GM19035 (cell line): Measurements from ENCODE around the gene AK4.
"Not testable (repeated sequence)": the region's sequence is repeated elsewhere in the genome, so short reads cannot be mapped to it uniquely, and the experiment has no call there.

Source experiments
- ATAC-seq: cut with Tn5 transposase; IDR thresholded peaks from one replicate; pipeline ENCODE4 v1.9.1; 2021; ENCODE audit not compliant: unreplicated experiment

Gene AK4

DNA sequence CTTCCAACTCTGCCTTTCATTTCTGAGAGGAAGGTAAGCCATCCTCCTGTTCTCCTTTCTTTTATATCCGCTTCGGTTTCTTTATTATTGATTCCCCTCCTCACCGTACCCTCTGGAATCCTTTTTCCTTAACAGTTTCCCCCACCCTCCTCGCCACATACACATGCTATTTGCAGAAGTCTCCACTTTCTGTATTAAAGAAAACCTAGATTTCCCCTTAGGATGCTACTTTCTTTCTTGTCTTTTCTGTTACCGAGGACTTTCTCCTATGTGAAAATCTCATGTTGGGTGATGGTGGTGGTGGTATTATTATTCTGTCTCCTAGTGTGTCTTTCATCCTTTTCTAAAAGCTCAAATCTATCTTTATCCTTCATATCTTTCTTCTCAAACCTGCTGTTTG lies 62.3 kb downstream of the AK4 start:
- no peak for ATAC-seq

DNA sequence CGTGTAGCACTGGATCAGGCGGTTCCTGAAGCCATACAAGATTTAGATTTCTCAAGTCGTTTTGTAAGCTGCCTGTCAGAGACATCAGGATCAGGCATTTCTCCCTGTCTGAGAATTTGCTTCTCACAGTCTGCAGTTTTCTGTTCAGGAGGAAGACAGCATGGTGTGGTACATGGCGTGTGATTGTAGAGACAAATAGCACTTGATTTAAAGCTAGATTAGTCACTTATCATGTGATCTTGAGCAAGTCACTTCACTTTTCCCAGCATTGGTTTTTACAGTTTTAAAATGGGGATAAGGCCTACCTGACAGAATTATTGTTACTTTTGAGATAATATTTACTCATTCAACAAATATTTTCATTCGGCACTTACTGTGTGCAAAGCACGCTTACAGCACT lies 63.3 kb downstream of the AK4 start:
- no peak for ATAC-seq

DNA sequence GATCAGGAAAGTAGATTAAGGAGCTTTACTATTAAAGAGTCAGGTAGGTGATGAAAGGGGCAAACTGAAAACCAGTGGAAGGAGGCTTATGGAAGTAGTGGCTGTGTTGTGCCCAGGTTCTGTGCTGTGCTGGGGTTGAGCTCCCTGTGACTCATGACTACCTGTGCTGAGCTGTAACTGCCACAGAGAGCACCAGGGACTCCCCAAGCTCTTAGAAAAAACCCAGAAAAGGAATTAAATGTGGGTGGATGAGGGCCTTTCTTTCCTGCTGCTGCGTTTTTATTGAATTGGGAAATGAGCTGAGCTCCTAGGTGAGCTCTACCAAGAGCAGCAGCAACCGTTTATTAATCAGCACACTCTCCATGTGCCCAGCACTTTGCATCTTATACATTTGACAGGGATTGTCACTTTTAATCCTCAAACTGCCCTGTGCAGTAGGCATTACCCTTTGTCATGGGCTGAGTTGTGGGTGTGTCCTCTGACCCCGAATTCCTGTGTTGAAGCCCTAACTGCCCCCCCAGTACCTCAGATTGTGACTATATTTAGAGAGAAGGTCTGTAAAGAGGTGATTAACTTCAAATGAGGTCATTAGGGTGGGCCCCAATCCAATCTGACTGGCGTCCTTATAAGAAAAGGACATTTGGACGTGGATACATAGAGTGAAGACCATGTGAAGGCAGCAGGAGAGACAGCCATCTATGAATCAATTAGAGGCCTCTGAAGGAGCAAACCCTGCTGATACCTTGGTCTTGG lies 65.4 kb downstream of the AK4 start:
- ATAC-seq: no peak

DNA sequence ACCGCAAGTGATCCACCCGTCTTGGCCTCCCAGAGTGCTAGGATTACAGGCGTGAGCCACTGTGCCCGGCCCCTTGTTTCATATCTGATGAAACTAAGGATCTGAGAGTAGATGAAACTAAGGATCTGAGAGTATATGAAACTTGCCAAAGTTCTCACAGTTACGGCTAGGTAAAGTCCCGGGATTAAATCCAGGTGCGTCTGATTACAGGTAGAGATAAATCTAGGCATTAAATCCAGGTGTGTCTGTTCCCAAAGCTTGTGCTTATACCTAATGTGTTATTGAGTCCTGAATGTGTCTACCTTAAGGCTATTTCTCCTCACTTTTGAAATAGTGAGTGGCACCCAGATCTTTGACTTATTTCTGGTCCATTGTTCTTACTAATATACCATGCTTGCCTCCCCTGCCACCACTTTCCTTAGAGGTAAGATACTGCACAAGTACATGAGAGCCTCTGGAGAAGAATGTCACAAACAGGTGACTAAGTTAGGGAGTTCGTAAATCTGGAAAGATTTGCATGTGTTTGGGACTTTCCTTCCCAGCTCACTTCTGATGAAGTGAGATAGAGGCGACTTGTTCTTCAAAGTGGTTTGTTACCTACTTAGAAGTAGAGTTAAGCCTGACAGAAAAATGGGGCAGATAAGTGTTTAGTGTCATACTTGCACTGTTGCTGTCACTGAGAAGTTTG lies 66.5 kb downstream of the AK4 start:
- no peak for ATAC-seq

DNA sequence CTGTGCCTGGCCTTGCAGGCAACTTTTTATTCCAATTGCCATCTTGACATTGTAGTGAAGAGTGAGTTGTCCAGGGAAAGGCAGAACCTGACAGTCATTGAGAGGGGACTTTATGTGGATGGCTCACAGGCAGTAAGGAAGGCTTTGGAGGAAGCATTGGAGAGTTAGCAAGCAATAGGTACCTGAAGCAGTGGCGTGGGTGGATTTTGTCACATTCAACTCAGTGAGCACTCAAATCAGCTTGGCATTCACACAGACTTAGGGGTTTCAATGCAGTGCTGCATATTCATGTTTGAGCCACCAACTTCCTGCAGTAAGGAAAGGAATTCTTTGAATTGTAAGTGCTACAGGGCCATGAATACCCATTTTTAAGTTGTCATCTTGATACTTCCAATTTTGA lies 69.0 kb downstream of the AK4 start:
- no peak for ATAC-seq

DNA sequence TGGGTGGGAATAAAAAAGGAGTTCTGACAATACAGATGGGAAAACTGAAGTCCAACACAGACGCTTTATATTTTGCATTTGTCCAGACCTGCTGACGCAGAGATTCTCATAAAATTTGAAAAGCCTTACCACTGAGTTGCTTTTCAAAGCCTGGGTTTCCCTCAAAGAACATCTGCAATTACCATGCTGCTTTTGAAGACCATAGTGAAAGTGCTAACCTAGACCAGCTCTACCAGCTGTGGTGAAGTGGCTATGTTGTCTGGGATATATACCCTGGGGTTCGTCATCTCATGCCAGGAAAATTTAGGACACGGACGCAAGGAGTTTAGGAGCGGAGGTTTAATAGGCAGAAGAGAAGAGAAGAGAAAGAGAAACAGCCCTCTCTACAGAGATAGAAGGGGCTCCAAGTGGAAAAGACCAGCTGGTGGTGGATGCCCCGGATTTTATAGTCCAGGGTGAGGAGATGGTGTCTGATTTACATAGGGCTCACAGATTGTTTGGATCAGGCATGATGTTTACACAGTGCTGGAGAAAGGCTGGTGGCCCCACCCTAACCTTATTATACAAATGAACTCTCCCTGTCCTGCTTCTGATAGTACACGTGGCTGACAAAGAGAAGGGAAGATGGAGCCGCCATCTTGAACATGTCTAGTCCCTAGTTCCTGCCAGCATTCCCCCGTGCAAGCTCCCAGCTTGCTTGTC lies 73.8 kb downstream of the AK4 start:
- ATAC-seq: no peak

DNA sequence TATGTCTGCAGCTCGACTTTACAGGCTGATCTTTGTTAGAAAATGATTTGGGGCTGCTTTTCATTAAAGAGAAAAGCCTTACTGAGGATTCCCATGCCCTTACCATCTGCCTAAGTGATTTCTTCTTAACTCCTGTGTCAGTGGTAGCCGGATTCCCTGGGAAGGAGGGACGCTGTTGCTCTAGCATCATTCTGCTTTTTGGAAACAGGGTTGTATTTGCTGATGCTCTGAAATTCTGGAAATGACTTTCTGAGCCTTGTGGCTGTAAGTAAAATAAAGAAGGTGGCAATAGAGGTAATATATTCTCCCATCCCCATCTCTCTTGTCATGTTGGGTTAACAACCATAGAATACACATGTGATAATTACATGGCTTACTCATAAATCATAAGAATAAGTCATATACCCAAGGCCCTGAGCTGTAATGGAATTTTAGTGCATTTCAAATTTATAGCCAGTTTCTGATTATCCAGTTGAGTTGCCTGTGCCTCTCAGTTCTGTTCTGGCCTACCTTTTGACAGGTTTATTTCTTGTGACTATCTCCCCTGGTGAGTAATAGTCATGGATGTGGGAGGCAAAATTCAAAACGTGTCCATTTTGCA lies 74.4 kb downstream of the AK4 start:
- no peak for ATAC-seq

DNA sequence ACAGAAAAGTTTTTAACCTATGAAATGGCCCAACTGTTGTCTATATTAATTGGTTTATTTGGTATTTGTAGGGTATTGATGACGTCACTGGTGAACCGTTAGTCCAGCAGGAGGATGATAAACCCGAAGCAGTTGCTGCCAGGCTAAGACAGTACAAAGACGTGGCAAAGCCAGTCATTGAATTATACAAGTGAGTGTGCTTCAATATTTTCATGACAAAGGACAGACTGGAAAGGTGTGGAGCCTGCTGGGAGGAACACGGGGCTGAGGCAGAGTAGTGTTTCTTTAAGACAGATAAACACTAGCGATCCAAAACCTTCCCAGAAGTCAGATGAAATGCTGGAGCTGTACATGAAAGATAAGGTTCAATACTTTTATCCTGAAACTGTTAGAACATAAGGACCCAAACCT lies 76.7 kb downstream of the AK4 start:
- no peak for ATAC-seq

DNA sequence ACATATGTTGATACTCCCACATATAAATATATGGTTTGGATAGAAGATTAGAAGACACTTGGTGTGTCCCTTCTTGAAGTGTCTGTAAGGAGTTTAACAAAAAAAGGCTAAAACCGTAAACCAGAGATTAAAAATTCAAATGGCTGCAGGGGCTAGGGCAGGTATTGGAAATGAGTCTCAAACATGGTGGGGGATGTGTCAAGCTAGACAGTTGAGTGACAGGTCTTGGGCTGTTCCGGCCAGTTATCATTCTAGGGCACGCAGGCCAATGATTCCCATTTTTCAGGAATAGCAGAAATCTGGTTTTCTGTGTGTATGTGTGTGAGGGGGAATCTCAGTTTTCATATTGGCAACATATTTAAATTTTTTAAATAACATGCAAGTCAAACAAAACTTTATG lies 77.2 kb downstream of the AK4 start:
- ATAC-seq: no peak

DNA sequence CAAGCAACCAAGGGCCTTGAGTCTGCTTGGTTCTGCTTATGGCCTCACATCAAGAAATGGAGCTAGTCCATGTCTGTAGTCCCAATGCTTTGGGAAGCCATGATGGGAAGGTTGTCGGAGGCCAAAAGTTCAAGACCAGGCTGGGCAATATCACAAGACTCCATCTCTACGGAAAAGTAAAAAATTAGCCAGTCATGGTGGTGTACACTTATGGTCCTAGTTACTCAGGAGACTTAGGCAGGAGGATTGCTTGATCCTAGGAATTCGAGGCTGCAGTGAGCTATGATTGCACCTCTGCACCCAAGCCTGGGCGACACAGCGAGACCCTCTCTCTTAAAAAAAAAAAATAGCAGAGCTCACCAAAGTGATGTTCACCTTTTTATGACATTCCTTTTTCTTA lies 81.2 kb downstream of the AK4 start:
- ATAC-seq: no peak

DNA sequence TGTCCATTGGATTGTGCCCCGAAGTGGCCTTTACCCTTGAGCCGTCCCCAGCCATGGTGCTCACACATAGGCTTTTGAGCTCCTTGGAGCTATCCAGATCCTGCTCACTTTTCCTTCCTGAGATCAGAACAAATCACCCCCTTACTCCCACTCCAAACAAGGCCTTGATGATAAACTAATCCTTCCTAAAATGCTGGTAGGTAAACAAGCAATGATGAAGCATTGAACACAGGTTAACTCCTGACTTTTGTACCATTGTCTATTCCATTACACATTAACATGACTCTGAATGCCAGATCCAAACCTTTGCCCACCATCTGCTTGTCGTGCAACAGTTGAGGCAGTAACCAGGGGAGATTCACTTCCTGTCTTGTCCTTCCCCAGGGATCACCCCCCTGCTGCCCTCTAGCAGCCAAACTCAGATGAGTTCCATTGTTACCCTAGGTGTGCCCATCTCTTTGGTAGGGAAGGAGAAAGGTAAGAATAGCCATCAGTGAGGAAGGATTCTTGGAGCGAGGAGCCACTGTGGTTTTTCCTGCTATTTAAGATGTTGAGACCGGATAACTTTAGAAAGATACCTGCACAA lies 81.8 kb downstream of the AK4 start:
- ATAC-seq: no peak

DNA sequence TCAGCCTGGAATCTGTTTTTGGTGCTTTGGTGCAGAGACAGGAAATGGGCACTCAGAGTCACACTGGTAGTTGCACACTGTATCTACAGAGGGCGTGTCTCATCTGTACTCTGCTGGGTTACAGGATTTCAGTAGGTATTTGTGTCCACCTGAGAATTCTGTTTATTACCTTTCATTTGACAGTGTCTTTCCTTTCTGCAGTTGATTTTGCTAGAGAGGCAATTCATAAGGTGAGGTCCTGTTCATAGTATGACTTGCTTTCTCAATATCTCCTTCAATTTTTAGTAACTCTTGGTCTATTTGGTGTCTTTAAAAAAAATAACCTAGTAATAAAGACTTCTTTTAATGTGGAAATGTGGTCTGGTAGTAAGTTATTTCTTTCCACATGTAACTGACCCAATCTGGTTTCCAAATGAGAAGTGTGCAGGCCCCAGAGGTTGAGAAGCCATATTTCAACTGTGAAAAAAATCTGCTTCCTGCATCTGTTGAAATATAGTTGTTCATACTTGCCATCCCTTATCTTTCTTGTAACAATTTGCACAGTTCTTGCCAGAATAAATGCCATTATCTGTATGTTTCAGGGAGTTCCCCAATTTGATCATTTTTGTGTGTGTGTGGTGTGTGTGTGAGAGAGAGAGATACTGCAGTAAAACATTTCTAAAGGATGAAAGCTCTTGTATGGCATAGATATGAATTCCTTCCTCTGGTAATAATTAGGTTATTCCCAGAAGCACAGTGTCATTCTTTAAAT lies 82.9 kb downstream of the AK4 start:
- ATAC-seq: peak; percentile 78

DNA sequence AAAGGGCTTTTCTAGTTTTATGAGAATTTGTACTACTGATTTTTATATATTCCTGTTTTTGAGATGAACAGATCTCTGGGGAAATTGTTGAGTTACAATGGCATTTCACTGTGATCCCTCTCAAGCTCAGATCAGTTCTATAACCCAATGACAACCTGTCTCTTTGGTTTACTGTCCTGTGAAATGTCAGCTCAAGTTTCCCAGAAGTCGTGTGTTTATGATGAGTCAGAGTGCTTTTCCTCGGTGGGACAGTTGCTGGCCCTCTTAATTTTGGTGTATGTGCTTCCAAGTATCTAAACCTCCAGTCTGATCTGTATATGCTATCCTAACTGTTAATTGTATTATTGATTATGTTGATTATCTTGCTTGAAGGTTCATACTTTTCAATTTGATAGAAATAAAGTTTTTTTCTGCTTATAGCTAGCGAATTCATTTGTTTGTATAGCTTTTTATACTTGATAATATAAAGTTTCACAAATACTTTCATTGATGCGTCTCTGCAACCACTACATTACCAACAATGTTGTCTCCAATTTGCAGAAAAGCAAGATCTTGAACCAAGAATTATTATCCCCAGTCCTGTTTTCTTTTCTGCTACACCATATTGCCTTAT lies 83.8 kb downstream of the AK4 start:
- ATAC-seq: no peak

DNA sequence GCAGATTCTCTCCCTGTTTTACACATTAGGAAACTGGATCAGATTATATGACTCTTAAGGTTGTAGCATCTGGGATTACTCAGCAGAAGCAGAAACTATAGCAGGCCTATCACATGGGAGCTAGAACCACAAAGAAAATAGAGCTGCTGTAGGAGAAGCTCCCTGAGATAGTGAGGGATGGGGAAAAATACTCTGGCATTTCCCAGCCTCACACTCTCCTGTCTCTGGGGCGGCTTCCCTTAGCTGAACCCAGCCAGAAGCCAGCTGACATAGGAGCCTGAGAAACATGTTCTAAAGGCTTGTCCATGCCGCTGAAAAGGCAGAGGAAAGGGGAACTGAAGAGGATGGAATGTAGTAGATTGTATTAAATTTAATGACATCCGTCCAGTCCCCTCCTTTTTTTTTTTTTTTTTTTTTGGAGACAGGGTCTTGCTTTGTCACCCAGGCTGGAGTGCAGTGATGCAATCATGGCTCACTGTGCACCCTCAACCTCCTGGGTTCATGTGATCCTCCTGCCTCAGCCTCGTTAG lies 84.5 kb downstream of the AK4 start:
- no peak for ATAC-seq

DNA sequence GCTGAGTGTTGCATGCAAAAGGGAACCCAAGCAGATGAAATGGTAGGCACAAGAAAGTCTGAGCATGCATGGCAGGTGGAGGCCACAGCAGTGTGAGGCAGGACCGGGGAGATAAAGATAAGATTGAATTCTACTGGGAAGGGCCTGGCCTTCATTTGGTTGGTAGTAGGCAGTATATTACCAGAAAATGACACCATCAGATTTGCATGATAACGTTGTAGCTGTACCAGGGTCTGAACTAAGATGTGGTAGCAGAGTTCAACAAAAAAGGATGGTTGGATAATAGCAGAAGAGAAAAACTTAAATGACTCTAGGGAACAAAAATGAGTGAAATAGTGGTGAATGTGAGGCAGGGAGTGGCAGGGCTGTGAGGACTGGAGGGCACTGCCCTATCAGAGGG lies 85.8 kb downstream of the AK4 start:
- ATAC-seq: no peak

DNA sequence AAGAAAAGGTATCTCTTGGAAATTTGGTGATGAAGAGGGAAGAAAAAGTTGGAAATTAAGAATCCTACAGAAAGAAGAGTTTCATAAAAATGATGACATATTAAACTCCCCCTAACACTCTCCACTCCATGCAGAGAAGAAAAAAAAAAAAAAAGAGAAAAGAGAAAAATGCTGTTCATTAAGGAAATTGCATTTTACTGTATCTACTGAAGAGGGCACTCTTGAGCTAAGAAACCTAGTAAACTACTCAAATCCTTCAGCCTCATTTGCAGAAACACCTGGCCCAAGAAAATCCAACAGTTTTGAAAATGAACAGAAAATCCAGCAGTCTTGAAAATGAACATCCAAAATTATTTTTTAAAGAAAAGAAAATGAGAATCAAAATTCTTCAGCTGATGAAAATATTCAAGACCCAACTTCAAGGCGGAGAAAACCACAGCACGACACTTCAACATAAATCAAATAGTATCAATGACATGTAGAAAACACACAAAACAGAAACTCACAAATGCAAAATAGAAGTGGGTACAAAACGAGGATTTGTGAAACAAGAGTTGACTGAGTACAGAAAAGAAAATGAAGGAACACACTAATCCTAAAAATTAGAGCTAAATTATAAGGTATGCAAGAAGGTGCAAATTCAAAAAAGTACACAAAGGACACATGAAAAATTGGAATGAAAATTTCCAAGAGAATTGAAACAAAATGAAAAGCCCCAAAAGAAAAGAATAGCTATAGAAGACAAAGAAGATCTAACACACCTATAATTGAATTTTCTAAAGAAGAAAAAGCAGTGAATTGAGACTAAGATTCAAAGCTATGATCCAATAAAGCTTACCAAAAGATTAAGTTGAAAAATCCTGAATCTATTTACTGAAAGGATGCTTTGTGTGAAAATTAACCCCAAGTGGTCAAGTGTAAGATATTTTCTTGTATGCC lies 88.1 kb downstream of the AK4 start:
- ATAC-seq: no peak

DNA sequence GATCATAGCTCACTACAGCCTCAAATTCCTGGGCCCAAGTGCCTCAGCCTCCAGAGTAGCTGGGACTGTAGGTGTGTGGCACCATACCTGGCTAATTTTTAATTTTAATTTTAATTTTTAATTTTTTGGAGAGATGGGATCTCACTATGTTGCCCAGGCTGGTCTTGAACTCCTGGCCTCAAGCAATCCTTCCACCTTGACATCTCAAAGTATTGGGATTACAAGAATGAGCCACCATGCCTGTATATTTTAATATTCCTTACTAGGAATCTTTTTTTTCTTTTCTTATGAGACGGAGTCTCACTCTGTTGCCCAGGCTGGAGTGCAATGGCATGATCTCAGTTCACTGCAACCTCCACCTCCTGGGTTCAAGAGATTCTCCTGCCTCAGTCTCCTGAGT lies 89.1 kb downstream of the AK4 start:
- not testable (repeated sequence) for ATAC-seq

DNA sequence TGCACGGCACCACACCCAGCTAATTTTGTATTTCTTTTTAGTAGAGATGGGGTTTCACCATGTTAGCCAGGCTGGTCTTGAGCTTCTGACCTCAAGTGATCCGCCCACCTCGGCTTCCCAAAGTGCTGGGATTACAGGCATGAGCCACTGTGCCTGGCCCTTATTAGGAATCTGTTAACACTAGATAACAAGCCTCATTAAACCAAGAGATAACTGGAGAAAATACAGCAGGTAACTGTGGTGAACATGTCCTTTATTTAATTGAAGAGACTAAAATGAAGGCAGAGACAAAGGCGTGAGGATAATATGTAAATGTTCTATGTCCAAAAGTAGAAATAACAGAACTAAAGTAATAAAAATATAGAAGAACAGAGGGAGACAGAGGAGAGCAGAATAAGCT lies 89.5 kb downstream of the AK4 start:
- ATAC-seq: no peak

DNA sequence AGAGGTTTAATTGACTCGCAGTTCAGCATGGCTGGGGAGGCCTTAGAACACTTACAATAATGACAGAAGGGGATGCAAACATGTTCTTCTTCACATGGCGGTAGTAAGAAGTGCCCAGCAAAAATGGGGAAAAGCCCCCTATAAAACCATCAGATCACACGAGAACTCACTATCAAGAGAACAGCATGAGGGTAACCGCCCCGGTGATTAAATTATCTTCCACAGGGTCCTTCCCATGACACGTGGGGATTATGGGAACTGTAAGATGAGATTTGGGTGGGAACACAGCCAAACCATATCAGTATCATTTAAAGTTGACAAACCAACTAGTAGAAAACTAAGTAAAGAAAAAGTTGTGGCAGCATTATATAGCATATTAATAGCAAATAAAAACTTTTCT lies 90.0 kb downstream of the AK4 start:
- no peak for ATAC-seq
